ENCODE data around the gene EHHADH.
"Not testable (repeated sequence)": the region's sequence is repeated elsewhere in the genome, so short reads cannot be mapped to it uniquely, and the experiment has no call there.

DNA sequence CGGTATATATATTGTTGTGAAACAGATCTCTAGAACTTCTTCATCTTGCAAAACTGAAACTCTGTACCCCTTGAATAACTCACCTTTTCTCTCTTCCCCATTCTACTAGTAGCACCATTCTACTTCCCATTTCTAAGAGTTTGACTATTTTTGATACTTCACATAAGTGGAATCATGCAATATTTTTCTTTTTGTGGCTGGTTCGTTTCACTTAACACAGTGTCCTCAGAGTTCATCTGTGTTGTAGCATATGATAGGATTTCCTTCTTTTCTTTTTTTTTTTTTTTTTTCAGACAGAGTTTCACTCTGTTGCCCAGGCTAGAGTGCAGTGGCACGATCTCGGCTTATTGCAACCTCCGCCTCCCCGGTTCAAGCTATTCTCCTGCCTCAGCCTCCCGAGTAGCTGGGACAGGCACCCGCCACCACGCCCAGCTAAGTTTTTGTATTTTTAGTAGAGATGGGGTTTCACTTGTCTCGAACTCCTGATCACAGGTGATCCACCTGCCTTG is 46.1 kb upstream of the EHHADH start:
- not testable (repeated sequence) for TF ChIP-seq ZNF202 (tag by site-specific recombination; IDR thresholded peaks at IDR 0.05; ENCODE audit: borderline replicate concordance); ZNF501 (tag by site-specific recombination; IDR thresholded peaks at IDR 0.05); ZNF24 (tag by site-specific recombination; IDR thresholded peaks at IDR 0.05); ZBTB10 (tag by site-specific recombination; IDR thresholded peaks at IDR 0.05); ZNF394 (tag by site-specific recombination; IDR thresholded peaks at IDR 0.05; ENCODE audit: borderline replicate concordance); ZBTB20 (tag by site-specific recombination; IDR thresholded peaks at IDR 0.05); REST (tag by site-specific recombination; IDR thresholded peaks at IDR 0.05); ZNF629 (tag by site-specific recombination; IDR thresholded peaks at IDR 0.05)
